A549 treated with RU486 at 1 μM for 4 hours (cell line): ENCODE measurements around the gene FA2H. TPM values are rescaled to one million over a fixed set of nuclear protein-coding genes. Genes with fewer than 3 reads are reported as not detected.

Experiments
- total RNA-seq: library from RNA; stranded (reverse); fragments of 200-300 nt; extraction: Qiagen RNA extraction; gene quantifications from 5 replicates; pipeline ENCODE4 v1.2.3, GENCODE V29; 2022; ENCODE audit warnings: low read depth

The FA2H gene, protein sequence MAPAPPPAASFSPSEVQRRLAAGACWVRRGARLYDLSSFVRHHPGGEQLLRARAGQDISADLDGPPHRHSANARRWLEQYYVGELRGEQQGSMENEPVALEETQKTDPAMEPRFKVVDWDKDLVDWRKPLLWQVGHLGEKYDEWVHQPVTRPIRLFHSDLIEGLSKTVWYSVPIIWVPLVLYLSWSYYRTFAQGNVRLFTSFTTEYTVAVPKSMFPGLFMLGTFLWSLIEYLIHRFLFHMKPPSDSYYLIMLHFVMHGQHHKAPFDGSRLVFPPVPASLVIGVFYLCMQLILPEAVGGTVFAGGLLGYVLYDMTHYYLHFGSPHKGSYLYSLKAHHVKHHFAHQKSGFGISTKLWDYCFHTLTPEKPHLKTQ
- 38.3 to 43.6 TPM (median 40.5 TPM) in 5 replicates for total RNA-seq

GRCh38 chr16:74774223-74775139 lies at the start of gene FA2H:
FA2H (minus strand) TSS chr16:74774820; CDS start chr16:74774755, 65 bp downstream.

DNA sequence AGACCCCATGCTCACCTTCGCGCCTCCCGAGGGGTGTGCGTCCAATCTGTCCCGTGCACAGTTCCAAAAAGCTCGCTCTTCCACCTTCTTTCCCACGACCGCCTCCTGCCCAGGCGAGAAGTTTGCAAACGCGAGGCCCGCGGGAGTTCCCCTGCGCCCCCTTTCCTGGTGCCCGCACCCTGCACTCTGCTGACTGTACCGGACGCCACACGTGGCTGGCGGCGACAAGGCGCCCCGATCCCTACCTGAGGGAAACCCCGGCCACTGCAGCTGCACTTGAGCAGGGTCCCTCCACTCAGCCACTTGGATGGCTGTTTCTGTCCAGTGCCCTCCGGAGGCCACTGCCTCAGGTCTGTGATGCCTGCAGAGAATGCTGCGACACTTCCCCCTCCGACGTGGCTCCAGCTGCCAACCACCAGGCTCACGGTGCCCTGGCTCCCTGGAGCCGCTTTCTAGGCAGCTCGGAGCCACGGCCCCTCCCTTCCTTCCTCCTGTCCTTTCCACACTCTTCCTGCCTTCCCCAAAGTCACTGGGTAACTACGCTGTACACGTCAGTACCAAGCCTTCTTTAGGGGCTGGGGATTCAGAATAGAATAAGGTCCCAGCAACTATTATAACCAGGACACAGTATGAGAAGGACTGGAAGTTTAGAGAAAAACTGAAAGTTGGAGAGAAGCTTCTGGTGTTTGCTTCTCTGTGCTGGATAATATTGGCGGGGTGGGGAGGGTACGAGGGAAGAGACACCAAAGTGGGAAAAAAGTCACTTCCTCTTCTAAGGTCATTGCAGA lies 74.0 kb downstream of the FA2H start, which contains the start of gene MLKL:
TSS of gene MLKL (minus strand) at position 425 of the 788 bp plus-strand sequence. CDS start 5,105 bp downstream, outside the sequence.

GRCh38 chr16:74666425-74667254 lies 108.0 kb downstream of the FA2H start, which contains the start of gene RFWD3:
RFWD3 (minus strand) TSS chr16:74666877; CDS start chr16:74661449, 5,428 bp downstream.

Other genes starting within 250 kb of the FA2H start
- gene GLG1, start 167.7 kb downstream of the FA2H start, total RNA-seq = 44.0 to 50.4 TPM (median 48.2 TPM) in 5 replicates
- gene RFWD3, start 107.9 kb downstream of the FA2H start, total RNA-seq = 32.2 to 43.7 TPM (median 40.3 TPM) in 5 replicates
- gene MLKL, start 74.0 kb downstream of the FA2H start, total RNA-seq = 31.6 to 34.6 TPM (median 33.7 TPM) in 5 replicates
- gene WDR59, start 210.3 kb upstream of the FA2H start, total RNA-seq = 28.0 to 33.6 TPM (median 28.9 TPM) in 5 replicates
- 16.9 to 26.7 TPM (median 23.0 TPM) in 5 replicates for gene ZNRF1, start 224.2 kb upstream of the FA2H start, total RNA-seq